Measurements from ENCODE around the gene BCKDK. TPM values are rescaled to one million over a fixed set of nuclear protein-coding genes. Genes with fewer than 3 reads are reported as not detected.

Gene BCKDK
- total RNA-seq, 2 donors from 2014 or later, result 21.6 to 24.5 TPM

- Mint-ChIP-seq H3K9me3 (no peaks in the 10 kb centered on the region), H3K27ac (no peak overlapping the region), H3K4me1 (ENCODE audit: low read depth) (peaks cover 37% of the 10 kb centered on the region), H3K27me3 (ENCODE audit: low read depth) (no peaks in the 10 kb centered on the region), H3K4me3 (no peak overlapping the region), H3K36me3 (ENCODE audit: insufficient read depth in 2 of 2) (peaks cover 0 to 1% of the 10 kb centered on the region in 2 donors)
- no peak for DNase-seq
- ATAC-seq (replicated peaks in 1 of 2), result no peak
These were observed 3.8 kb downstream of the BCKDK start for GRCh38 chr16:31111881-31112466.

DNA sequence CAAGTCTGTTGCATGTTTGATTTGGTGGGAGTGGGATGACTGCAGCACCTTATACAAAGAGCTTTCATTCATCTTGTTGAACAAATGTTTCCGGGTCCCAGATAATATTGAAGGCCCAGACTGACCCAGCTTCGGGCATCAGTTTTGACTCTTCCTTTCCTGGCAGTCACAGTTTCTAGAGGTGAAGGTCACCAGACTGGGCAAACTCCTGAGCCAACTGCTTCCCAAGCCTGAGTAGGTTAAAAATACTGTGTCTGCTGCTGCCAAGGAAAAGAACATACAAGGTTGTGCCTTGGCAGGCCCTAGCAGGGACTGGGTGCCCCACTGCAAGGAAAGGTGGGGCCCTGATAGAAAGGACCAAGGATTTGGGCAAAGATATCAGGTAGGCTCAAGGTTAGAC, 4.5 kb downstream of the BCKDK start:
- Mint-ChIP-seq H3K36me3 (ENCODE audit: insufficient read depth in 2 of 2) (peaks cover 0 to 1% of the 10 kb centered on the region in 2 donors), H3K4me3 (no peak overlapping the region), H3K4me1 (ENCODE audit: low read depth) (peaks cover 29% of the 10 kb centered on the region), H3K9me3 (no peaks in the 10 kb centered on the region), H3K27ac (peak overlapping the region; percentile 27), H3K27me3 (ENCODE audit: low read depth) (no peaks in the 10 kb centered on the region)
- no peak for DNase-seq
- no peak for ATAC-seq (replicated peaks in 1 of 2)

GRCh38 chr16:31113121-31114120, 5.2 kb downstream of the BCKDK start:
- Mint-ChIP-seq H3K9me3 (no peaks in the 10 kb centered on the region), H3K4me3 (no peak overlapping the region), H3K27me3 (ENCODE audit: low read depth) (no peaks in the 10 kb centered on the region), H3K4me1 (ENCODE audit: low read depth) (peaks cover 32% of the 10 kb centered on the region), H3K36me3 (ENCODE audit: insufficient read depth in 2 of 2) (peaks cover 0 to 1% of the 10 kb centered on the region in 2 donors), H3K27ac (no peak overlapping the region)
- no peak for ATAC-seq (replicated peaks in 1 of 2)
- DNase-seq, result no peak

DNA sequence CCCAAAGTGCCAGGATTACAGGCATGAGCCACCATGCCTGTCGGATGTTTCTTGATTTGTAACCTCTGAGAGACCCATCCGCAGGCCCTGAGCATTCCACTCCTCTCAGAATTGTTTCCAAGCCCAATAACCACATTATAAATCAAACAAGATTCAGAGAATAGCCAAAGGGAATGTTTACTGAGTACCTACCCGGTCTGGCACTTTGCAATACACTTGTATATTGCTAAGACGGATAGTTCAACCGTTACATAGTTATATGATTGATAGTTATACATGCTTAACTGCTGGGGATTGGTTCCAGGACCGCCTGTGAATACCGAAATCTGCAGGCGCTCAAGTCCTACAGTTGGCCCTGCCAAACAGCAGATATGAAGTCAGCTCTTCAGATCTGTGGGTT, 6.3 kb downstream of the BCKDK start:
- Mint-ChIP-seq H3K4me3 (no peak overlapping the region), H3K27me3 (ENCODE audit: low read depth) (no peaks in the 10 kb centered on the region), H3K9me3 (no peaks in the 10 kb centered on the region), H3K36me3 (ENCODE audit: insufficient read depth in 2 of 2) (peaks cover 0 to 5% of the 10 kb centered on the region in 2 donors), H3K4me1 (ENCODE audit: low read depth) (peaks cover 40% of the 10 kb centered on the region), H3K27ac (peak overlapping the region; percentile 62)
- no peak for ATAC-seq (replicated peaks in 1 of 2)
- DNase-seq, result no peak

GRCh38 chr16:31117384-31118222, 9.4 kb downstream of the BCKDK start, which contains the start of gene KAT8:
Gene KAT8, plus strand, starts transcription at chr16:31117664. Its CDS starts 18 bp downstream, at chr16:31117682.
- ATAC-seq (replicated peaks in 1 of 2) (peak; percentile 94 to 95), DNase-seq (peak; percentile 97 to 99)
- Mint-ChIP-seq H3K4me1 (ENCODE audit: low read depth) (peaks cover 38% of the 10 kb centered on the region), H3K4me3 (peak within 1 kb of the TSS; percentile 82), H3K27ac (peak within 1 kb of the TSS; percentile 71), H3K27me3 (ENCODE audit: low read depth) (no peaks in the 10 kb centered on the region), H3K36me3 (ENCODE audit: insufficient read depth in 2 of 2) (peaks cover 4 to 18% of the 10 kb centered on the region in 2 donors), H3K9me3 (no peaks in the 10 kb centered on the region)

DNA sequence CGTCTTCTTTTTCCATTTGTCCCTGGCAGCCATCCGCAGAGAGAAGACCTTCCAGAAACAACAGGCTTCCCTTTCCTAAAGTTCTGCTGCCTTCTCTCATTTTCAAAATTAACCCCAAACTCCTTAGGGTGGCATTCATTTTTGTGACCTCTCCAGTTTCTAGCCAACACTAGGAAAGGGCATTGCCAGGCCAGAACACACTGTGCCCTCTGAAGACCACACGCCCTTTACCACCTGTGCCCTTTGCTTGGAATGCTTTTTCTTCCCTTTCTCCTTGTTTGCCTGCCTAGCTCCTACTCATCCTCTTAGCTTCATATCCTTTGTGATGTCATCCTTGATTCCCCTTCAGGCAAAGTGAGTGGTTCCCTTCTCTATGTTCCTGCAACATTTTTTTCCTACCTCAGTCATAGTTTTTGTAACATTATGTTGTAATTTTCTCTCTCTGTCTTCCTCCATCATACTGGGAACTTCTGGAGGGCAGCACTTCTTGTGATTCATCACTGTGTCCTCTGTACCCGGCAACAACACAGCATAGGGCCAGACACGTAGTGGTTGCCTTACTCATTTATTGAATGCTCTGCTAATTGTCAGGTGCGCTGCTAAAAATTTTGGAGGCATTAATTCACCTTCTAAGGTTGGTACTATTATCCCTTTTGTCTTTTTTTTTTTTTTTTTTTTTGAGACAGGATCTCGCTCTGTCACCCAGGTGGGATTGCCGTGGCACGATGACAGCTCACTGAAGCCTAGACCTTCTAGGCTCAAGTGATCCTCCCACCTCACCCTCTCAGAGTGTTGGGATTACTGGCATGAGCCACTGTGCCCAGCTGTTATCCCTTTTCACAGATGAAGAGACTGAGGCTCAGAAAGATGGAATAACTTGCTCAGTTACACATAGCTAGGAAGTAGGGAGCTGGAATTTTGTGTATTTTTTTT, 10.3 kb downstream of the BCKDK start:
- H3K36me3 Mint-ChIP-seq (ENCODE audit: insufficient read depth in 2 of 2), result peaks cover 4 to 18% of the 10 kb centered on the region in 2 donors
- H3K4me1 Mint-ChIP-seq (ENCODE audit: low read depth), result peaks cover 36% of the 10 kb centered on the region
- no peak for ATAC-seq (replicated peaks in 1 of 2)
- no peak for DNase-seq
- H3K9me3 Mint-ChIP-seq, result no peaks in the 10 kb centered on the region
- H3K27me3 Mint-ChIP-seq (ENCODE audit: low read depth), result no peaks in the 10 kb centered on the region
- H3K4me3 Mint-ChIP-seq, result peak overlapping the region; percentile 82
- peak overlapping the region; percentile 71 for H3K27ac Mint-ChIP-seq

DNA sequence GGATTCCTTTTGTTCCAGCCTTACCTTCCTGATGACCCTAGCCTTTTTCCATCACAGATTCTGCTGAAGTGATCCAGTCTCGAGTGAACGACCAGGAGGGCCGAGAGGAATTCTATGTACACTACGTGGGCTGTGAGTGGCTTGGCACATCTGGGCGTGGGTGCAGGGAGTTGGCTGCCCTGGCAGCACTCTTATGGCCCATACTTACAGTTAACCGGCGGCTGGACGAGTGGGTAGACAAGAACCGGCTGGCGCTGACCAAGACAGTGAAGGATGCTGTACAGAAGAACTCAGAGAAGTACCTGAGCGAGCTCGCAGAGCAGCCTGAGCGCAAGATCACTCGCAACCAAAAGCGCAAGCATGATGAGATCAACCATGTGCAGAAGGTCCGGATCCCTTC, 11.9 kb downstream of the BCKDK start:
- Mint-ChIP-seq H3K4me3 (no peak overlapping the region), H3K4me1 (ENCODE audit: low read depth) (peaks cover 23% of the 10 kb centered on the region), H3K36me3 (ENCODE audit: insufficient read depth in 2 of 2) (peaks cover 4 to 17% of the 10 kb centered on the region in 2 donors), H3K9me3 (no peaks in the 10 kb centered on the region), H3K27me3 (ENCODE audit: low read depth) (no peaks in the 10 kb centered on the region), H3K27ac (no peak overlapping the region)
- no peak for ATAC-seq (replicated peaks in 1 of 2)
- DNase-seq, result no peak

DNA sequence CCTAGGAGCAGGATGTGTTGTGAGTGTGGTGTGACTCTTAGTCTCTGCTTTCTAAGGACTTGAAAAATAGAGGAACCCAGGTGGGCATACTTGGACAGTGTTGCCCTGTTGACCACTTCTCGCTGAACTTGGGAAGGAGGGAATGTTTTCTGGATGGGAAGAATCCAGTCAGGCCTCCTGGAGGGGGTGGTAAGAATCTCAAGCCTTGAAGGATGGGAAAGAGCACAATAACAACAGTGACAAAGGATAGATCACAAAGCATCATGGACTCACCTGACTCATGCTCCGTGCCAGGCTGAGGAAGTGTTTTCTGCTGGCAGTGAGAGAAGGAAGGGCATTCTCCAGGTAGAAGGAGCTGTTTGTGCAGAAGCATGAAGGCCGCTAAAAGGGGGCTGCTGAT, 17.7 kb downstream of the BCKDK start:
- Mint-ChIP-seq H3K9me3 (no peaks in the 10 kb centered on the region), H3K4me1 (ENCODE audit: low read depth) (no peaks in the 10 kb centered on the region), H3K36me3 (ENCODE audit: insufficient read depth in 2 of 2) (peaks cover under 1 to 6% of the 10 kb centered on the region in 2 donors), H3K27ac (no peak overlapping the region), H3K27me3 (ENCODE audit: low read depth) (no peaks in the 10 kb centered on the region), H3K4me3 (no peak overlapping the region)
- ATAC-seq (replicated peaks in 1 of 2), result no peak
- no peak for DNase-seq

DNA sequence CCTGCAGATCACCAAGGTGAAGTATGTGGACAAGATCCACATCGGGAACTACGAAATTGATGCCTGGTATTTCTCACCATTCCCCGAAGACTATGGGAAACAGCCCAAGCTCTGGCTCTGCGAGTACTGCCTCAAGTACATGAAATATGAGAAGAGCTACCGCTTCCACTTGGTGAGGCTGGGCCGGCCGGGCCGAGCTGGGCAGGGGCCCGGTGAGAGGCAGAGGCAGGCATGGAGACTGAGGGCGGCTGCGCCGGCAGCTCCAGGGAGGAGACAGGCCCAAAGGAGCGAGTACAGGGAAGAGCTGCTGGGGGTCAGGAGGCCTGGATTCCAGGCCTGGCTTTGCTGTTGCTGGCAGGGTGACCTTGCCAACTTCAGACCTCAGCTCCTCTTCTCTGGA, 19.0 kb downstream of the BCKDK start:
- Mint-ChIP-seq H3K4me1 (ENCODE audit: low read depth) (no peaks in the 10 kb centered on the region), H3K27me3 (ENCODE audit: low read depth) (no peaks in the 10 kb centered on the region), H3K9me3 (no peaks in the 10 kb centered on the region), H3K36me3 (ENCODE audit: insufficient read depth in 2 of 2) (peaks cover 0 to 4% of the 10 kb centered on the region in 2 donors), H3K4me3 (no peak overlapping the region), H3K27ac (no peak overlapping the region)
- no peak for ATAC-seq (replicated peaks in 1 of 2)
- no peak for DNase-seq

DNA sequence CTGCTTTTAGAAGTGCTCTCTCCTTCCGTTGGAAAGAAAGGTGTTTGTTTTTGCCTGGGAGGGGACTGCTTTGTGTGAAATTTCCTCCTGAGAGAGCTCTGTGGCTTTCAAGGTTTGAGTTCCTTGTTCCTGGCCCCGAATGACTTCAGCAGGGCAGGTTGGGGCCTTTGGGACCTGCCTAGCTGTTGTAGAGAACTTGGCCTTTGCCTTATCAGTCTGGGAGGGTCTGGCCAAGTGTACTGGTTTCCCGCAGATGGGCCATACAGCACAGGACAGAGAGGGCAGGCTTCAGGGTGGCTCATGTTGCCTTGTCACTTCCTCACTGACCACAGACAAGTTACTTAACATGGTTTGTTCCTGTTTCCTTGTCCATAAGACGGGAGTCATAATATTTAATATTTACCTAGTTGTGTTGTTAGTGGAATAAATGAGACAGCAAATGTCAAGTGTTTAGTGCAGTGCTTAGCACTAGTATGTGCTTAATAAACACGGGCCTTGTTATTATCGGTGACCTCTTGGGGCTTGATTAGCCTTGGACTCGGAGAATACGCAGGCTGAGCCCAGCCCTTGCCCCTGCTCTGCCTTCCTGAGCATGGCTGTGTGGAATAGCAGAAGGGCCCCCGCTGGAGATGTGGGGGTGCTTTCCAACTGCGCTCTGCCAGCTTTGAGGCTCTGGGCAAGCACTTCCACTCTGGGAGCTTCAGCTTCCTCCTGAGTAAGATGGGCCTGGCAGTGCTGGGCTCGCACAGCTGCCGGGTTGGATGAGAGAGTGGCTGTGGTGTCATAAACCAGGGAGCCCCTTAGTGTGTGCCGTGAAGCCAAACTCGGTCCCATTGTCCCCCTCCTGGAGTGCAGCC, 20.8 kb downstream of the BCKDK start:
- no peak for DNase-seq
- Mint-ChIP-seq H3K27me3 (ENCODE audit: low read depth) (no peaks in the 10 kb centered on the region), H3K4me1 (ENCODE audit: low read depth) (no peaks in the 10 kb centered on the region), H3K9me3 (no peaks in the 10 kb centered on the region), H3K36me3 (ENCODE audit: insufficient read depth in 2 of 2) (peaks cover 0 to 1% of the 10 kb centered on the region in 2 donors), H3K27ac (peak overlapping the region; percentile 72), H3K4me3 (no peak overlapping the region)
- ATAC-seq (replicated peaks in 1 of 2), result no peak

- H3K9me3 Mint-ChIP-seq, result no peaks in the 10 kb centered on the region
- H3K4me1 Mint-ChIP-seq (ENCODE audit: low read depth), result no peaks in the 10 kb centered on the region
- no peaks in the 10 kb centered on the region for H3K27me3 Mint-ChIP-seq (ENCODE audit: low read depth)
- DNase-seq (no peak), ATAC-seq (replicated peaks in 1 of 2) (no peak)
- H3K4me3 Mint-ChIP-seq, result no peak overlapping the region
- no peak overlapping the region for H3K27ac Mint-ChIP-seq
- H3K36me3 Mint-ChIP-seq (ENCODE audit: insufficient read depth in 2 of 2), result peaks cover 0 to 1% of the 10 kb centered on the region in 2 donors
These were observed 21.6 kb downstream of the BCKDK start for GRCh38 chr16:31129568-31130335.

All from activated T-cell treated with anti-CD3 and anti-CD28 coated beads, Interleukin-2, amount 50 U/mL, for 72 hours (primary cell).